Pulmonary artery endothelial cell (primary cell): ENCODE data around the gene HTR3C. TPM values are rescaled to one million over a fixed set of nuclear protein-coding genes. Genes with fewer than 3 reads are reported as not detected.
"Not testable (repeated sequence)": the region's sequence is repeated elsewhere in the genome, so short reads cannot be mapped to it uniquely, and the experiment has no call there.

ENCODE experiments used
- DNase-seq: peaks from one replicate; pipeline ENCODE4 v3.0.0-alpha.2; 2011; ENCODE audit warnings: low read depth, low spot score
- total RNA-seq: library from RNA; depleted of rRNA; stranded (reverse); fragments of >200 nt; gene quantifications from 2 replicates; pipeline ENCODE4 v1.2.3, GENCODE V29; 2014

HTR3C gene
- total RNA-seq, 1 donor from 2014 or later = not detected

- no peak for DNase-seq
Measured at GRCh38 chr3:184030536-184030935, 22.3 kb upstream of the HTR3C start.

- no peak for DNase-seq
Measured at GRCh38 chr3:184031187-184031792, 21.6 kb upstream of the HTR3C start, which contains the start of gene HTR3D. Gene HTR3D (plus strand): TSS chr3:184031742. CDS start chr3:184031742, 0 bp downstream.

GRCh38 chr3:184037816-184038215 is 15.0 kb upstream of the HTR3C start:
- no peak for DNase-seq

- DNase-seq = not testable (repeated sequence)
Measured at GRCh38 chr3:184038307-184038706, 14.5 kb upstream of the HTR3C start.

GRCh38 chr3:184039414-184039813 is 13.4 kb upstream of the HTR3C start:
- no peak for DNase-seq

- no peak for DNase-seq
Measured at GRCh38 chr3:184040010-184040409, 12.8 kb upstream of the HTR3C start.

- DNase-seq = no peak
Measured at GRCh38 chr3:184042617-184043016, 10.2 kb upstream of the HTR3C start.

GRCh38 chr3:184045995-184046394 is 6.9 kb upstream of the HTR3C start:
- no peak for DNase-seq

GRCh38 chr3:184050217-184050847 is 2.5 kb upstream of the HTR3C start:
- DNase-seq = no peak

GRCh38 chr3:184058029-184058428 is 5.2 kb downstream of the HTR3C start:
- no peak for DNase-seq

- no peak for DNase-seq
Measured at GRCh38 chr3:184059424-184059823, 6.6 kb downstream of the HTR3C start.

GRCh38 chr3:184062637-184063036 is 9.8 kb downstream of the HTR3C start:
- no peak for DNase-seq

- DNase-seq = no peak
Measured at GRCh38 chr3:184066211-184066610, 13.4 kb downstream of the HTR3C start.

- no peak for DNase-seq
Measured at GRCh38 chr3:184067573-184068055, 14.8 kb downstream of the HTR3C start.

- no peak for DNase-seq
Measured at GRCh38 chr3:184068344-184068743, 15.5 kb downstream of the HTR3C start.

- not testable (repeated sequence) for DNase-seq
Measured at GRCh38 chr3:184071142-184071541, 18.3 kb downstream of the HTR3C start.

- no peak for DNase-seq
Measured at GRCh38 chr3:184073621-184074020, 20.8 kb downstream of the HTR3C start.

- DNase-seq = no peak
Measured at GRCh38 chr3:184075901-184076300, 23.1 kb downstream of the HTR3C start.

- DNase-seq = no peak
Measured at GRCh38 chr3:184077881-184078280, 25.0 kb downstream of the HTR3C start.

GRCh38 chr3:184078851-184079250 is 26.0 kb downstream of the HTR3C start:
- no peak for DNase-seq

GRCh38 chr3:184081116-184081830 is 28.4 kb downstream of the HTR3C start:
- no peak for DNase-seq

GRCh38 chr3:184082034-184082433 is 29.2 kb downstream of the HTR3C start:
- DNase-seq = no peak
